NCI-H510A (cell line): ENCODE measurements around the gene CCND1.

Source experiments
- DNase-seq: peaks from one replicate; lab custom pipeline; 2025; lab: John Stamatoyannopoulos, UW

The CCND1 gene

DNA sequence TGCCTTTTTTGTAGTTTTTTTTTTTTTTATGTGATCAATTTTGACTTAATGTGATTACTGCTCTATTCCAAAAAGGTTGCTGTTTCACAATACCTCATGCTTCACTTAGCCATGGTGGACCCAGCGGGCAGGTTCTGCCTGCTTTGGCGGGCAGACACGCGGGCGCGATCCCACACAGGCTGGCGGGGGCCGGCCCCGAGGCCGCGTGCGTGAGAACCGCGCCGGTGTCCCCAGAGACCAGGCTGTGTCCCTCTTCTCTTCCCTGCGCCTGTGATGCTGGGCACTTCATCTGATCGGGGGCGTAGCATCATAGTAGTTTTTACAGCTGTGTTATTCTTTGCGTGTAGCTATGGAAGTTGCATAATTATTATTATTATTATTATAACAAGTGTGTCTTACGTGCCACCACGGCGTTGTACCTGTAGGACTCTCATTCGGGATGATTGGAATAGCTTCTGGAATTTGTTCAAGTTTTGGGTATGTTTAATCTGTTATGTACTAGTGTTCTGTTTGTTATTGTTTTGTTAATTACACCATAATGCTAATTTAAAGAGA lies 12.5 kb downstream of the CCND1 start:
- DNase-seq = no peak

DNA sequence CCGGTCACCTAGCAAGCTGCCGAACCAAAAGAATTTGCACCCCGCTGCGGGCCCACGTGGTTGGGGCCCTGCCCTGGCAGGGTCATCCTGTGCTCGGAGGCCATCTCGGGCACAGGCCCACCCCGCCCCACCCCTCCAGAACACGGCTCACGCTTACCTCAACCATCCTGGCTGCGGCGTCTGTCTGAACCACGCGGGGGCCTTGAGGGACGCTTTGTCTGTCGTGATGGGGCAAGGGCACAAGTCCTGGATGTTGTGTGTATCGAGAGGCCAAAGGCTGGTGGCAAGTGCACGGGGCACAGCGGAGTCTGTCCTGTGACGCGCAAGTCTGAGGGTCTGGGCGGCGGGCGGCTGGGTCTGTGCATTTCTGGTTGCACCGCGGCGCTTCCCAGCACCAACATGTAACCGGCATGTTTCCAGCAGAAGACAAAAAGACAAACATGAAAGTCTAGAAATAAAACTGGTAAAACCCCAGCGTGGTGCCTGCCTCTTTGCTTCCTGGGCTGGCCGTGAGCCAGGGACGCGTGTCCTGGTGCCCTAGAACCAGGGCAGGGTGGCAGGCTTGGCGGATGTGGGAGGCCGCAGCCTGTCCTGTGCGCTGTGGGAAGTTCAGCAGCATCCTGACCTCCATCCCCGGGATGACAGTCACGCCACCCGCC lies 13.2 kb downstream of the CCND1 start:
- no peak for DNase-seq

DNA sequence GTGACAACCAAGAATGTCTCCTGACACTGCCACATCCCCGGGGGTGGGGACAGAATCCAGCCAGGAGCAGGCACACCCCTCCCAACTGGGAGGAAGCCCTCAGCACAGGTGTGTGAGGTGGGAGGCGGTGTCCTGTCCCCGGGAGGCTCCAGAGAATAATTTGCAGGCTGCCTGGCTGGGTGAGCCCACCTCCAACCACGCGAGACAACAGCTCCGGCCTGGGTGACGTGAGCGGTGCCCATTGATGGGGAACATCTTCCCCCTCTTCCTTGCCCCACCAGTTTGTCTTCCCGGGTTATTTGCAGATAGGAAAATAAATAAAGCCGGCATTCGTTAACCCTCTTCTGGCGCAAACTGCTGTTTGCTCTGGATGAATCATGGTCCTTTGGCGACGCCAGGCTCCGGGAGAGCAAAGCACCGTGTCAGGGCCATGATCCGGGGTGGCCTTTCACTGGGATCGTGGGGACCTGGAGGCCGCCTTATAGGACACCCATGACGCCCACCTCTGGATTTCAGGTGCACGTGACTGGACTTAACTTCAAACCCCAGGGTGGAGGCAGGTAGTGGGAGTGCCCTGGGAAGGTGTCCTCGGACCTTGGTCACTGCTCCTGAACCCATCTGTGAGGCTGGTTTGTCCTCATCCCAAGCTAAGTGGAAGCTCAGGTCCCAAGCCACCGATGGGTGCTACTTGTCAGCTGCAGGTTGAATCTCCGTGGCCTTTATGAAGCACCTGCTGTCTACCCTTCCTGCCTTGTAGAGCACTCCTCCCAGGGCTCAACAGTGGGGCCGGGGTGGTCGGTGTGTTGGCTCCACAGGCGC lies 13.9 kb downstream of the CCND1 start:
- no peak for DNase-seq

DNA sequence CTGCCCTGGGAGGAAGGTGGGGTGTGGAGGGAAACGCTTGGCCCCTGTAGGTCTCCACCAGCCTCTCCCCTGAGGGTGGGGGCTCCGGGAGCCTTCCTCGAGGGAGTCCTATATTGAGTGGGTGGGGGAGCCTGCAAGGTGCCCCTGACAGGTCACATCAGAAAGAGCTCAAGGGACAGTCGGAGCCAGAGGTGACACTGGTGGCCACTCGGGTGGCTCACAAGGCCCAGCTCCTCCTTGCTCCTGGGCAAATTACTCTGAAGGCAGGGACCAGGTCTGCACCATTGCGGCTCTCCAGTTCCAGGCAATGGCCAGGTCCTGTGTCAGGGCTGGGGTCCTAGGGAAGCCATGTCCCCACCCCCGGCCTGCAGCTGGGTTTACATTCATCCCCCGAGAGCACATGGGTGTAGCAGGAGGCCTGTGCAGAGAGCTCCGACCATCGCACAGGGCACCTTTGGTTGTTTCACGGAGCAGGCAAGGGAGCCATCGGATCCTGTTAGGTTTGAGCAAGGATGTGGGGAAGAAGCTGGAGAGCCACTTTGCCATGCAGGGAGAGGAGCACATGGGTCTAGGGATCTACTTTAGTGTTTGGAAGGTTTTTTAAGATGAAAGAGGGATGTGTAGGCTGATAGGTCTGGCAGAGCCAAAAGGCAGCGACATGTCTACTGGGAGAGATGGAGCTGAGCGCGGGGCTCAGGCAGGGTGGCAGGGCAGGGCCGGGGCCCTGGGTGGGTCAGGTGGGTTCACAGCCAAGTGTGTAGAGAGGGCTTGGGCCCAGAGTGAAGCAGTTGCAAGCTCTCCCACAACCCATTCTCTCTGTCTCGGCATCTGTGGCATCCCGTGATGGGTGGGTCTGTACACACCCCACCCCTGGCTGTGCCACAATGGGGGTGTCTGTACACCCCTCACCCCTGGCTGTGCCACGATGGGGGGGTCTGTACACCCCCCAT lies 14.8 kb downstream of the CCND1 start:
- DNase-seq = no peak

DNA sequence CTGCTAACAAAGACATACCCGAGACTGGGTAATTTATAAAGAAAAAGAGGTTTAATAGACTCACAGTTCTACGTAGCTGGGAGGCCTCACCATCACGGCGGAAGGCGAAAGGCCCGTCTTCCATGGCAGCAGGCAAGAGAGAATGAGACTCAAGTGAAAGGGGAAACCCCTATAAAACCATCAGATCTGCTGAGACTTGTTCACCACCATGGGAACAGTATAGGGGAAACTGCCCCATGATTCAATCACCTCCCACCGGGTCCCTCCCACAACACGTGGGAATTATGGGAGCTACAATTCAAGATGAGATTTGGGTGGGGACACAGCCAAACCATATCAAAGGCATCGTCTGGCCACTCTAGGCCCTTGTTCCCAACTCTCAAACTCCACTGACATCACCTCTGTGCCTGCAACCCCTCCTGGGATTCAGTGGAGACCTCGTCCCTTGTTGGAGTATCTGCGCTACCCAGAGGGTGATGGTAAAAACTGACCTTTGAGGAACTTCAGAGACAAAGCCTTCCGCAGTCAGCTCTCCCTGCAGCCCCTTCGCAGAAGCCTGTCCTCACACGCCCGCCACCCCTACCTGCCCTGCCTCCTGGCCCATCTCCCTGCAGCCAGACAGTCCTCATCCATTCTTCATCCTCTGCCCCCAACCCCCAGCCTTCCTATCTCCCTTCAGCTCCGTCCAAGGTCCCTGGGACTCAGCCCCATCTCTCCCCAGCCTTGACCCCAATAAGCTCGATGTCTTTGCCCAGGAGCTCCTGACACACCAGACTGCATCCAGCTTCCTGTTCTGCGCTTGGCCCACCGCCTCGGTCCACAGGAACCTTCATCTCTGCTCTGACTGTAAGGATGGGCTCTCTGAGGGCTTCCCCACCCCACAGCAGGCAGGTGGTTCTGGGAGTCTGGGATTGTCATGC lies 15.8 kb downstream of the CCND1 start:
- DNase-seq = no peak

DNA sequence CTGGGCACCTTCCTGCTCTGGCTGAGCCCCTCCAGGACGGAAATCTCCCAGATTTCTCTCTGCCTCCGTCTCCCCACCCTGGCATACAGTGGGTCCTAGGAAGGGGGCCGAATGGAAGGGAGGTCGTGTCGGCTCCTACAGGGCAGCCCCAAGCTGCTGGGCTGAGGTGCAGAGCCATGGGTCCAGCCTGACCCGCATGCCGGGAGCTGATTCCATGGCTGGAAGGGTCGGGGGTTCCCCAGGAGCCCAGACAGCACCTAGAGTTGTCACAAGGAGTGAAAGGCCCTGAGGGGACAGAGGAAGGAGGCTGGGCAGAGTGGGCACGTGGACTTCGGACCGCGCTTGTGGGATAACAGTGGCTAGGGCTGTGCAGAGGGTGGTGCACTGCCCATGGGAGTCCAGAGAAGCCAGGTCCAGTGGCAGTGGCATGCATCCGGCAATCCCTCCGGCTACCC lies 16.5 kb downstream of the CCND1 start:
- DNase-seq = no peak

DNA sequence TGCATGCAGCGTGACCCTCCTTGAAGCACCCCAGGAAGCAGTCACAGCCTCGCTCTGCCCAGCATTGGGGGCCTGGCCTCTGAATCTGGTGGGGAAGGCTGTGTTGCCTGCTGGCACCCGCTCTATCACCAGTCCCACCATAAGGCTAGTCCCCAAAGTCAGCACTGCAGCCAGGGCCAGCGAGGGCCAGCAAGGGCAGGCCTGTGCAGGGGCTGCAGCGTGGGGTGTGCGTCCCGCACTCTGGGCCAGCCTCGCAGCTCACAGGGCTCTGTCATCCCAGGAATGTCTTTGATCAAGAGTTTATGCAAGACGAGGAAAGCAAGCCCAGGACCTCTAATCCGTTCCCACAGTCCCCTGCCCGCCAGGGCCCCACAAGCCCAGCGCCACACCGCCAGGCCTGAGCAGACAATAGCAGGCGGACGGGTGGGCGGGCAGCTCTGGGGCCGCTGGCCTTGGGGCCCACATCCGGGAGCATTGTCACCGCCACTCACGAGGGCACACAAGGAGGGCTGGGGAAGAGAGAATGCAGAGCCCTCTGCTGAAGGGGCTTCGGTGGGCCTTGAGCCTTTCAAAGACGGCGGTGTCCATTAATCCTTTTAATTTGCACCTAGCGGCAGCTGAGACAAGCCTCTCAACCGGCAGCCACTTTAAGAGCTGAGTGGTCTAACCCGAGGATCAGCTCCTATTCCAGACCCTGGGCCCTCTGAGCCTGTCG lies 17.1 kb downstream of the CCND1 start:
- DNase-seq = no peak

DNA sequence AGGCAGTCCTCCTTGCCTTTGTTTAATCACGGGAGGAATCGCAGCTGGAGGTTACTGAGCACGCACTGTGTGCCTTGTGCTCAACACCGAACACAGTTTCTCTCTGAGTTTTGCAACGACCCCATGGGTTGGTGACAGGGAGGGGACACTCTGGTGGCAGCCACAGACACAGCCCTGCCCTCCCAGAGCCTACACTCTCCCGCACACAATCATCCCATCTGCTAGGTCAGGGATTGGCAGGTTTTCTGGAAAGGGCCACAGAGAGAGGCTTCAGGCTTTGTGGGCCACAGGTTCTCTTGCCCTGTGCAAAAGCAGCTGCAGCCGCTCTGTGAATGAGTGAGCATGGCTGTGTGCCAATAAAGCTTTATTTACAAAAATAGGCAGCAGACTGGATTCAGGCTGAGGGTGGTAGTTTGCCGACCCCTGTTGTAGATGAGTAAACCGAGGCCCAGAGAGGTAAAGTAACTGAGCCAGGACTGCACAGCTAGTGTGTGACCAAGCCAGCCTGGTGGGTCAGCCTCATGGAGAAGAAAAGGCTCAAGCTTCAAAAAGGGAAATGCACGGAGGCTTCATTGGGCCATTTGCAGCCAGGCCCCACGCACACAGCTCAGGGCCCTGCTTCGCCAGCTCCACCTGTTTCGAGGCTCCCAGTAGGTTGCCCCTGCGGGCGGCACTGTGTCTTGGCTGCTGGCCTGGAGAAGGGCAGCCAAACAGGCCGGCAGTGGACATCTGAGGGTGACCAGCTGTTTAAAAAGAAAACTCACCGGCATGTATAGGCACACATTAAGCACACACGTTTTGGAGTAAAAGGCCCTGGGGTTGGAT lies 17.9 kb downstream of the CCND1 start:
- no peak for DNase-seq

DNA sequence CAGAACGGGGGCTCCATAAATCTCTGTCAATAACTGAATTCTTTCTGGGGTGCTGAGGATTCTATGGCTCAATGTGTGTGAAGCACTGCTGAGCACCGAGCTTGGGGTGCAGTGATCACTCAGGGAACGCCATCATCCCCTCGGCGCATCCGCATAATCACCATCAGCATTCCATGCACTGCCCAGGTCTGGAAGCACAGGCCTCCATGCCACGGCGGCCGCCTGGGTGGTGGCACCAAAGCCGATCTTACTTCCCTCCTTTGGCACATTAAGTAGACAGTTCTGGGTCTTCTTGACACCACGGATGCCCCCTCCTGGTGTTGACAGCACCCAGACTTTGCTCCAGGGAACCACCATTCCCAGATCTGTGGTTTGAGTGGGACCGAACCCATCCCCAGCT lies 18.6 kb downstream of the CCND1 start:
- no peak for DNase-seq

DNA sequence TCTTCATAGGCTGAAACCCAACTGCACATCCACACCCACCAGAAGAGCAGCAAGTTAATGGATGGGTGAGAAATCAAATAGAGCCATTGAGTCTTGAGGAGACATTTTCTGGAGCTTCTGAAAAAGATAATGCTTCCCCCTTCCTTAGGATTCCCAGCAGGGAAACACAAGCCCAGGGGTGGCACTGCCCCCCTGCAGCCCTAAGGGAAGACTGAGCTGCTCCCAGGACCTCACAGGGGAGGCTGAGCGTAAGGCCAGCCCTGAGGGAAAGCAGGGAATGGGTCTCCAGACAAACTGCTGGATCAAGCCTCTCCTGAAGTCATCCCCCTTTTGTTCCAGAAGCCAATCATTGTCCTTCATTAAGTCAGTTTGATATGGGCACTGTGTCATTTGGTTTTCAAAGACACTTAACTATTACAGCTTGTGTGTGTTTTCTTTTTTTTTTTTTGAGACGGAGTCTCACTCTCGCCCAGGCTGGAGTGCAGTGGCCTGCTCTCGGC lies 19.1 kb downstream of the CCND1 start:
- no peak for DNase-seq

DNA sequence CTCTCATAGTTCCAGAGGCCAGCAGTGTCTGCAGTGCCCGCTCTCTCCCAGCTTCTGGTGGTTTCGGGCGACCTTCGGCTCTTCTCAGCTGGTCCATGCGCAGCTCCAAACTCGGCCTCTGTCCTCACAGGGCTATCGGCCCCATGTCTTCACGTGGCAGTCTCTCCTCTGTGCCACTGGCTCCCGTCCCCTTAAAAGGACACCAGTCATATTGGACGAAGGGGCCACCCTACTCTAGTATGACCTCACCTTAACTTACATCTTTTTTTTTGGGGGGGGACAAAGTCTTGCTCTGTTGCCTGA lies 20.4 kb downstream of the CCND1 start:
- no peak for DNase-seq

DNA sequence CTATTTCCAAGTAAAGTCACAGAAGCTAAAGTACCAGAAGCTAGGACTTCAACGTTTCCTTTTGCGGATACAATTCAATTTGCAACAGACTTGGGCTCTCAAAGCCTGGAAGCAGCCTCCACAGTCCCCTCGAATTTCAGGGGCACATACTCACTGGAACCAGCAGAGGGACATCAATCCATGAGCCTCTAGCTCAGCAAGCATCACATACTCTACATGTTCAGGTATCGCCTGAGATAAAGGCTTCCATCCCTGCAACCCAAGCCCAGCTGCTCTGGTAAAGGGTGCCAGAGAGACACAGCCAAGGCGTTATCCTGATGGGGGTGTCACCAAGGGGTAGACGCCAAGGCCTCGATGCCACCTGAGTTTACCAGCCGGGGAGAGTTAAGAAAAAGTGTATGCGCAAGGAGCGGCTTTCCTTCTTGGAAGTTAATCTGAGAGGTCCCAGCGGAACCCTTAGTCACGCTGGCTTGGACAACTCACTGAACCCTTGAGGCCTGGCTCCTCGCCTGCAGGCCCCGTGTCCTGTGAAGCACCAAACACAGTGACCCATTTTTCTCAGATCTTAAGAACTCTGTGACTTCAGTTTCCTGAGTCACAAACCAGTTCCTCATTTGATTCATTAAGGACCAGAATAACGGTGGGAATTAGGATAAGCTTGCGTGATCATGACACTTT lies 21.2 kb downstream of the CCND1 start:
- DNase-seq = no peak

DNA sequence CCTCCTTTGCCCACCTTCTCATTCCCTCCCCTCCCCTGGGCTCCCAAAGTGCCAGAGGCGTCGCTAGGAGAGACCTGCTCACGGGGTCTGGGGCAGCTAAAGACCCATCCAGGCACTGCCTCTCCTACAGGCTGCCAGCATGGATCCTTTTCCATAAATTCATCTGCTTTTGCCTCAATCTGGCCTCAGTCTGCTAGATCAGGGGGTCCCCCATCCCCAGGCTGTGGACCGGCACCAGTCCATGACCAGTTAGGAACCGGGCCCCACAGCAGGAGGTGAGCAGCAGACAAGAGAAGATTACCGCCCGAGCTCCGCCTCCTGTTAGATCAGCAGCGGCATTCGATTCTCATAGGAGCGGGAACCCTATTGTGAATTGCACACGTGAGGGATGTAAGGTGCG lies 21.9 kb downstream of the CCND1 start:
- DNase-seq = no peak

DNA sequence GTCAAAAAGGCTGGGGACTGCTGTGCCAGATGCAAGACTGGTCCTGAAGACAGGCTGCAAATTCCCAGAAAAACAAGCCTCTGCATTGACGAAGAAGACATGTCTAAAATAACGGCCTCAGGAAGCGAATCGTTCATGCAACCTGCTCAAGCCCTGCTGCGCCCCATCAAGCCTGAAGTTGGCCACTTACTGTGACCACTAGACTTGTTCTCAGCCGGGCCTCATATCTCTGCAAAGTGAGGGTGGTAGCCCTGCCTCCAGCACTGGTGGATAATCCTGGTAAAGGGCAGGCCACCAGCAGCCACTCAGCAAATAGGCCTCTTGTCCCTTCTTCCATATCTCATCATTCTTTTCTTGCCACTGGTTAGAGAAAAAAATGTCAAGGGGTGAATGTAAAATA lies 22.4 kb downstream of the CCND1 start:
- no peak for DNase-seq

DNA sequence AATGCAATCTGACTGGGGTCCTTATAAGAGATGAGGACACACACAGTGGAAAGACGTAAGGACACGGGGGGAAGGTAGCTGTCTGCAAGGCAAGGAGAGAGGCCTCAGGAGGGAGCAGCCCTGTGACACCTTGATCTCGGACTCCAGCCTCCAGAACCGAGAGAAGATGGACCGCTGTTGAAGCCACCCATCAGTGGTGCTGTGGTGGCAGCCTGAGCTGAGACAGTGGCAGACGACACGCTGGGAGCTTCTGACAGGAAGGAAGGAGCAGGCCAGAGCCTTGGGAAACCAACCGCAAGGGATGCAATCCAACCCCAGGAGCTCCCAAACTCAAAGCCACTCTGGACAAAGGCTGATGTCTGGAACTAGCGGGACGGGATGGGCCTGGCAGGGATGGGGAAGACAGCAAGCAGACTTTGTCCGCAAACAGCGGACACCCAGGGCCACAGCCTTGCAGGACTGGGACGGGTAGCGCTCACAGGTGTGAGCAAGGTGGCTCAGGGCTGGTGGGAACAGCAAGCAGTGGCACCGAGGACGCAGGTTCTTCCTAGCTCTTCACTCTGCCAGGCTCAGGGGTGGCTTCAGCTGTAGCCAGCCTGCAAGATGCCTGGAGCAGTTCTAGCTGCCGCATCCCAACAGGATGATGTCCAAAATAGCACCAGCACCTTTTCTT lies 23.3 kb downstream of the CCND1 start:
- DNase-seq = no peak

DNA sequence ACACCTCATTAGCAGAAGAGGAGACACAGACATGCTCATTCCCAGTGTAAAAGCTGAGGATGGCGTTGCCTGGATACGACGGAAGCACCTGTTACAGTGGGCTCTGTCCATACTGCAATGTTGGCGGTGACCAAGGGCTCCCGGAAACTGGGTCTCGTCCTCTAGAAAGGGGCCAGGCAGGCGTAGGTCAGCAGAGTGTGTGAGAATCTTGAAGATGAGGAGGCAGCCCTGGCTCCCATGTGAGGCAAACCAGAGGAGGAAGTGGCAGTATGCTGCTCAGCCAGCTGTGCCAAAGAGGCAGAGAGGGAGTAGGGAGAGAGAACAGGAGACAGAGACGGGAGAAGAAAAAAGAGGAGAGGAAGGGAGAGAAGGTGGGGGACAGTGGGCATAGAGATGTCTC lies 23.9 kb downstream of the CCND1 start:
- no peak for DNase-seq

DNA sequence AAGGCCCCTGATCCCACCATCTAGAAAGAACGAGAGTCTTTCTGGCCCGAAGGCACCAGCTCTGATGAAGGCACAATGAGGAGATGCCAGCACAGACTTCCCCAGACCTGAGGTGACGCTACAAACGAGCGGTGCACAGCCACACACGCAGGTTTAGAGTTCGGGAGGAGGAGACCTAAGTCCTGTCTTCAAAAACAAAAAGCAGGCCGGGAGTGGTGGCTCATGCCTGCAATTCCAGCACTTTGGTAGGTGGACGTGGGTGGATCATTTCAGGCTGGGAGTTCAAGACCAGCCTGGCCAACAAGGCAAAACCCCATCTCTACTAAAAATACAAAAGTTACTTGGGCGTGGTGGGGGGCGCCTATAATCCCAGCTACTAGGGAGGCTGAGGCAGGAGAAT lies 24.7 kb downstream of the CCND1 start:
- DNase-seq = no peak

DNA sequence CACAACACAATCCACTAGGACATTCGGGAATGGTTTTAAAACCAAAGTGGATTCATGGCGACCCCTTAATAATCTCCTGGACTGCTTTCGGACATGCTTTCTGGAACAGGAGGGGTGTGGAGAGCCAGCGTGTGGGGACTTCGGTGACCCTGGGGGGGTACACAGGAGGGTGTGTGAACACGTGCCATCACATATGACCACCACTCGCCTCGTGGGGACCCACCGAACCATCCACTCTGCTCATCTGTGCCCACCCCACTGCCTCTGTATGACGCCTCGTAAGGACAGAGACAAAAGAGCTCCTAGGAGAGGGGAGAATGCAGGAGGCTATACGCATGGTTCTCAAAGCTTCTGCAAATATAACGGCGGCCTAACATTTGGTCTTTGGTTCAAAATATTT lies 25.3 kb downstream of the CCND1 start:
- no peak for DNase-seq
